SU-DHL-6 (cell line): Measurements from ENCODE around the gene TMEM62.

ENCODE experiments used
- EZH2phosphoT487 ChIP-seq: fragments of 200-600 bp; sonication (generic), shearing (Covaris generic); conservative IDR thresholded peaks from 2 replicates; pipeline ENCODE4 v1.6.1; 2018; ENCODE audit warnings: mild to moderate bottlenecking, antibody characterized with exemption, low read length, moderate library complexity, mixed read lengths
- TF ChIP-seq, protein P1 (sequence below): fragments of 200-600 bp; sonication (generic); IDR thresholded peaks from one replicate; pipeline ENCODE4 v1.5.1; 2017; ENCODE audit warnings: antibody characterized with exemption, mild to moderate bottlenecking, low read length, moderate library complexity; ENCODE audit not compliant: insufficient read depth, poor library complexity, severe bottlenecking

DNA sequence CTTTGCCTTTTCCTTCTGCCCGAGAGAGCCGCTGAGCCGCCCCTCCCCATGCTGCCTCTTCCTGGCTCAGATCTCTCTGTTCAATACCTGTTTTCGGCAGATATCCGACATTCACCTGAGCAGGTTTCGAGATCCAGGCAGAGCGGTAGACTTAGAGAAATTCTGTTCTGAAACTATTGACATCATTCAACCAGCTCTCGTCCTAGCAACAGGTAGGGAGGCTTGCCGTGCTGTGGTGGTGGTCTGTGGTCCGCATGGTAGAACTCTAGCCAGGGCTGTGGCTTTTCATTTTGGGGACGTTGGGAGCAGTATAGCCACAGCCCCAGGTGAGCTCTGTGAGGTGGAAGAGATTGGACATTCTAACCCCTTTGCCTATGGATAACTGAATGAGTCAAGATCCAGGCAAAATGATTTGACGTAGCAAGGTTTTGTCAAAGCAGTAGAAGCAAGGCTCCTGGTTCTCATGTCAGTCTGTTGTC is 810 bp downstream of the TMEM62 start:
- TF ChIP-seq, protein P1, sequence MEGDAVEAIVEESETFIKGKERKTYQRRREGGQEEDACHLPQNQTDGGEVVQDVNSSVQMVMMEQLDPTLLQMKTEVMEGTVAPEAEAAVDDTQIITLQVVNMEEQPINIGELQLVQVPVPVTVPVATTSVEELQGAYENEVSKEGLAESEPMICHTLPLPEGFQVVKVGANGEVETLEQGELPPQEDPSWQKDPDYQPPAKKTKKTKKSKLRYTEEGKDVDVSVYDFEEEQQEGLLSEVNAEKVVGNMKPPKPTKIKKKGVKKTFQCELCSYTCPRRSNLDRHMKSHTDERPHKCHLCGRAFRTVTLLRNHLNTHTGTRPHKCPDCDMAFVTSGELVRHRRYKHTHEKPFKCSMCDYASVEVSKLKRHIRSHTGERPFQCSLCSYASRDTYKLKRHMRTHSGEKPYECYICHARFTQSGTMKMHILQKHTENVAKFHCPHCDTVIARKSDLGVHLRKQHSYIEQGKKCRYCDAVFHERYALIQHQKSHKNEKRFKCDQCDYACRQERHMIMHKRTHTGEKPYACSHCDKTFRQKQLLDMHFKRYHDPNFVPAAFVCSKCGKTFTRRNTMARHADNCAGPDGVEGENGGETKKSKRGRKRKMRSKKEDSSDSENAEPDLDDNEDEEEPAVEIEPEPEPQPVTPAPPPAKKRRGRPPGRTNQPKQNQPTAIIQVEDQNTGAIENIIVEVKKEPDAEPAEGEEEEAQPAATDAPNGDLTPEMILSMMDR, result no peak
- TF ChIP-seq EZH2phosphoT487, result no peak
